K562 (cell line): Measurements from ENCODE around the gene PPFIBP2.

Experiments used
- CTCF ChIP-seq, 3 experiments: IDR thresholded peaks in 2 of 3; conservative IDR thresholded peaks in 1 of 3; 2 replicates each; pipeline ENCODE4 v1.5.1; 2011 to 2012; ENCODE audit warnings: low read length in 3 of 3, mild to moderate bottlenecking in 3 of 3, control low read depth in 2 of 3, improper control_type of control experiment in 1 of 3, inconsistent platforms in 1 of 3, low read depth in 1 of 3, mixed read lengths in 1 of 3, moderate library complexity in 1 of 3; ENCODE audit not compliant: insufficient read depth in 2 of 3
- ELK1 ChIP-seq: sonication (generic); formaldehyde crosslinking; IDR thresholded peaks from 2 replicates; pipeline ENCODE4 v1.8.1; 2022; ENCODE audit warnings: missing genetic modification reagents
- HNRNPLL ChIP-seq: fragments of 200-400 bp; formaldehyde crosslinking; IDR thresholded peaks from 2 replicates; pipeline ENCODE4 v1.6.1; 2017; ENCODE audit warnings: low read length, low read depth, mild to moderate bottlenecking; ENCODE audit not compliant: poor library complexity, severe bottlenecking
- NFYB ChIP-seq: IDR thresholded peaks from 2 replicates; pipeline ENCODE4 v1.6.1; 2011; ENCODE audit warnings: mild to moderate bottlenecking, moderate library complexity; ENCODE audit not compliant: insufficient read length; ENCODE audit errors: extremely low read depth
- PHF8 ChIP-seq: fragments of 200-600 bp; sonication (generic); IDR thresholded peaks from 2 replicates; pipeline ENCODE4 v1.6.1; 2012; ENCODE audit warnings: mixed run types, mild to moderate bottlenecking, inconsistent platforms, low read length, moderate library complexity, borderline replicate concordance
- TAF1 ChIP-seq: IDR thresholded peaks from 2 replicates; pipeline ENCODE4 v1.6.1; 2011; ENCODE audit warnings: mild to moderate bottlenecking, low read length, moderate library complexity; ENCODE audit not compliant: insufficient read depth, control insufficient read depth, severe bottlenecking; ENCODE audit errors: extremely low read depth
- ZNF639 ChIP-seq, 2 experiments: fragments of 200-800 bp in 1 of 2; sonication (Bioruptor generic) in 1 of 2; sonication (generic) in 1 of 2; formaldehyde crosslinking in 1 of 2; IDR thresholded peaks in 1 of 2; conservative IDR thresholded peaks in 1 of 2; 2 replicates each; pipeline versions ENCODE4 v1.5.0 to v1.6.1; 2016 to 2020; ENCODE audit warnings: missing compliant biosample characterization in 1 of 2, missing genetic modification characterization in 1 of 2, missing genetic modification reagents in 1 of 2

- TF ChIP-seq CTCF (IDR thresholded peaks at IDR 0.05 in 2 of 3, conservative IDR thresholded peaks at IDR 0.05 in 1 of 3; ENCODE audit: insufficient read depth in 2 of 3, low read depth in 1 of 3, low read length in 3 of 3): no peak
- TF ChIP-seq HNRNPLL: no peak
- TF ChIP-seq PHF8: no peak
- TF ChIP-seq ELK1 (CRISPR knock-in tag): no peak
- TF ChIP-seq NFYB: no peak
- no peak for TF ChIP-seq TAF1
- TF ChIP-seq ZNF639 (CRISPR knock-in tag; conservative IDR thresholded peaks at IDR 0.05 in 1 of 2, IDR thresholded peaks at IDR 0.05 in 1 of 2): no peak
Observed at GRCh38 chr11:7692426-7692825, 178.6 kb downstream of the PPFIBP2 start.
